ENCODE results near the gene CAMKK1. TPM values are rescaled to one million over a fixed set of nuclear protein-coding genes. Genes with fewer than 3 reads are reported as not detected.

Gene CAMKK1
- total RNA-seq, 1 donor, result 8.7 TPM

DNA sequence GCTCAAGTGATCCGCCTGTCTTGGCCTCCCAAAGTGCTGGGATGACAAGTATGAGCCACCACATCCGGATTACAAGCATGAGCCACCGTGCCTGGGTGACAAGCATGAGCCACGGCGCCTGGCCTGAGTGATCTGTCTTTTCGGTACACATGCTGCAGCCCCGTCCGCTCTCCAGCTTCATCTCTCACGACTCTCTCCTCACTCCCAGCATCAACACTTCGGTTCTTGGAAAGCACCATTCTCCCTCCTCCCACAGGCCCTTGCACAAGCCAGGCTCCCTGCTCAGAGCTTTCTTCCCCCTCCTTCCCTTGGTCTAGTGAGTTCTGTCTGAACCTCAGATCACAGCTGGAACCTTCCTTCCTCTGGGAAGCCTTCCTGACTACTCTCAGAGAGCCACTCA, 40.3 kb downstream of the CAMKK1 start:
- no peaks in the 10 kb centered on the region for H3K27me3 ChIP-seq (ENCODE audit: insufficient read depth, low read length)
- no peaks in the 10 kb centered on the region for H3K79me2 ChIP-seq (ENCODE audit: insufficient read depth, low read length)
- H3K36me3 ChIP-seq (ENCODE audit: insufficient read depth, low read length), result no peaks in the 10 kb centered on the region
- no peak overlapping the region for H3K27ac ChIP-seq (ENCODE audit: low read depth, low read length)
- TF ChIP-seq, protein P1, sequence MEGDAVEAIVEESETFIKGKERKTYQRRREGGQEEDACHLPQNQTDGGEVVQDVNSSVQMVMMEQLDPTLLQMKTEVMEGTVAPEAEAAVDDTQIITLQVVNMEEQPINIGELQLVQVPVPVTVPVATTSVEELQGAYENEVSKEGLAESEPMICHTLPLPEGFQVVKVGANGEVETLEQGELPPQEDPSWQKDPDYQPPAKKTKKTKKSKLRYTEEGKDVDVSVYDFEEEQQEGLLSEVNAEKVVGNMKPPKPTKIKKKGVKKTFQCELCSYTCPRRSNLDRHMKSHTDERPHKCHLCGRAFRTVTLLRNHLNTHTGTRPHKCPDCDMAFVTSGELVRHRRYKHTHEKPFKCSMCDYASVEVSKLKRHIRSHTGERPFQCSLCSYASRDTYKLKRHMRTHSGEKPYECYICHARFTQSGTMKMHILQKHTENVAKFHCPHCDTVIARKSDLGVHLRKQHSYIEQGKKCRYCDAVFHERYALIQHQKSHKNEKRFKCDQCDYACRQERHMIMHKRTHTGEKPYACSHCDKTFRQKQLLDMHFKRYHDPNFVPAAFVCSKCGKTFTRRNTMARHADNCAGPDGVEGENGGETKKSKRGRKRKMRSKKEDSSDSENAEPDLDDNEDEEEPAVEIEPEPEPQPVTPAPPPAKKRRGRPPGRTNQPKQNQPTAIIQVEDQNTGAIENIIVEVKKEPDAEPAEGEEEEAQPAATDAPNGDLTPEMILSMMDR (IDR thresholded peaks at IDR 0.05; ENCODE audit: extremely low read depth, low read depth, low read length), result no peak
- no peak overlapping the region for H2AFZ ChIP-seq (ENCODE audit: low read length)
- H3K4me3 ChIP-seq (ENCODE audit: insufficient read depth, low read length), result no peak overlapping the region
- no peaks in the 10 kb centered on the region for H3K4me1 ChIP-seq (ENCODE audit: insufficient read depth, low read length)
- H3K9me3 ChIP-seq (ENCODE audit: low read depth, low read length), result no peaks in the 10 kb centered on the region
- no peaks in the 10 kb centered on the region for H4K20me1 ChIP-seq (ENCODE audit: insufficient read depth, low read length)
- H3K4me2 ChIP-seq (ENCODE audit: insufficient read depth, low read length), result no peak overlapping the region
- DNase-seq (ENCODE audit: insufficient read length, low spot score, missing footprints), result peak; percentile 60

DNA sequence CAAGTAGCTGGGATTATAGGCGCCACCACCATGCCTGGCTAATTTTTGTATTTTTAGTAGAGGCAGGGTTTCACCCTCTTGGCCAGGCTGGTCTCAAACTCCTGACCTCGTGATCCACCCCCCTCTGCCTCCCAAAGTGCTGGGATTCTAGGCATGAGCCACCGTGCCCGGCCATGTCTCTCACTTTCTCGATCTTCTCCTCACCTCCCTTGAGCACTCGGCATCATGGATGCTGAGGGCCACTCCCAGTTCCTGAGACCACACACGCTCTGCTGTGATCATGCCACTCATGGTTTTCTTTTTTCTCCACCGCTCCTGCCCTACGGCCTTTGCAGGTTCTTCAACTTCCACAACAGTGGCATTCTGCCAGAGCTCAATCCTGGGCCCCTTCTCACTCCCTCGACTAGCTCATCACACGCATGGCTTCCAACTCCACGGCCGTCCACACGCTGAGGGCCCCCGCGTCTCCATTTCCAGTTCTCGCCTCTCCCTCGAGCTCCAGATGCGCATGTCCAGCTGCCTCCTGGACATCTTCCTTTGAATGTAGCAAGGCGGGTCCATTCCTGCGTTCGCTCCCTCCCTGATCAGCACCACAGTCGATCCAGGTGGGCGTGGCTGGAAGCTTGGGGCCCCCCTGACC, 41.3 kb downstream of the CAMKK1 start:
- no peaks in the 10 kb centered on the region for H4K20me1 ChIP-seq (ENCODE audit: insufficient read depth, low read length)
- no peak overlapping the region for H3K27ac ChIP-seq (ENCODE audit: low read depth, low read length)
- TF ChIP-seq, protein P1 (IDR thresholded peaks at IDR 0.05; ENCODE audit: extremely low read depth, low read depth, low read length), result no peak
- no peaks in the 10 kb centered on the region for H3K9me3 ChIP-seq (ENCODE audit: low read depth, low read length)
- H2AFZ ChIP-seq (ENCODE audit: low read length), result no peak overlapping the region
- no peak overlapping the region for H3K4me3 ChIP-seq (ENCODE audit: insufficient read depth, low read length)
- no peak overlapping the region for H3K4me2 ChIP-seq (ENCODE audit: insufficient read depth, low read length)
- no peaks in the 10 kb centered on the region for H3K4me1 ChIP-seq (ENCODE audit: insufficient read depth, low read length)
- no peaks in the 10 kb centered on the region for H3K27me3 ChIP-seq (ENCODE audit: insufficient read depth, low read length)
- H3K36me3 ChIP-seq (ENCODE audit: insufficient read depth, low read length), result no peaks in the 10 kb centered on the region
- peak; percentile 63 for DNase-seq (ENCODE audit: insufficient read length, low spot score, missing footprints)
- H3K79me2 ChIP-seq (ENCODE audit: insufficient read depth, low read length), result no peaks in the 10 kb centered on the region

- no peak overlapping the region for H3K27ac ChIP-seq (ENCODE audit: low read depth, low read length)
- H2AFZ ChIP-seq (ENCODE audit: low read length), result no peak overlapping the region
- H3K79me2 ChIP-seq (ENCODE audit: insufficient read depth, low read length), result peaks cover 27% of the 10 kb centered on the region
- H3K4me1 ChIP-seq (ENCODE audit: insufficient read depth, low read length), result peaks cover 5% of the 10 kb centered on the region
- TF ChIP-seq, protein P1 (IDR thresholded peaks at IDR 0.05; ENCODE audit: extremely low read depth, low read depth, low read length), result no peak
- no peak overlapping the region for H3K4me3 ChIP-seq (ENCODE audit: insufficient read depth, low read length)
- peak; percentile 21 for DNase-seq (ENCODE audit: insufficient read length, low spot score, missing footprints)
- peaks cover 18% of the 10 kb centered on the region for H4K20me1 ChIP-seq (ENCODE audit: insufficient read depth, low read length)
- H3K4me2 ChIP-seq (ENCODE audit: insufficient read depth, low read length), result no peak overlapping the region
- H3K36me3 ChIP-seq (ENCODE audit: insufficient read depth, low read length), result peaks cover 10% of the 10 kb centered on the region
- no peaks in the 10 kb centered on the region for H3K9me3 ChIP-seq (ENCODE audit: low read depth, low read length)
- H3K27me3 ChIP-seq (ENCODE audit: insufficient read depth, low read length), result no peaks in the 10 kb centered on the region
Observed at GRCh38 chr17:3848229-3848835, 44.5 kb downstream of the CAMKK1 start.

GRCh38 chr17:3847165-3847670, 45.6 kb downstream of the CAMKK1 start:
- TF ChIP-seq, protein P1 (IDR thresholded peaks at IDR 0.05; ENCODE audit: extremely low read depth, low read depth, low read length), result no peak

More at GRCh38 chr17:3847165-3847670, 45.6 kb downstream of the CAMKK1 start:
- no peak overlapping the region for H3K4me3 ChIP-seq (ENCODE audit: insufficient read depth, low read length)
- peak; percentile 44 for DNase-seq (ENCODE audit: insufficient read length, low spot score, missing footprints)
- no peak overlapping the region for H3K4me2 ChIP-seq (ENCODE audit: insufficient read depth, low read length)
- no peak overlapping the region for H3K27ac ChIP-seq (ENCODE audit: low read depth, low read length)
- H3K27me3 ChIP-seq (ENCODE audit: insufficient read depth, low read length), result no peaks in the 10 kb centered on the region
- peaks cover 38% of the 10 kb centered on the region for H3K79me2 ChIP-seq (ENCODE audit: insufficient read depth, low read length)
- H3K36me3 ChIP-seq (ENCODE audit: insufficient read depth, low read length), result peaks cover 18% of the 10 kb centered on the region
- peaks cover 5% of the 10 kb centered on the region for H3K4me1 ChIP-seq (ENCODE audit: insufficient read depth, low read length)
- H4K20me1 ChIP-seq (ENCODE audit: insufficient read depth, low read length), result peaks cover 20% of the 10 kb centered on the region
- no peaks in the 10 kb centered on the region for H3K9me3 ChIP-seq (ENCODE audit: low read depth, low read length)
- no peak overlapping the region for H2AFZ ChIP-seq (ENCODE audit: low read length)
